GM19023 (cell line): ENCODE data around the gene MYH13.

ENCODE experiments used
- ATAC-seq: cut with Tn5 transposase; IDR thresholded peaks from one replicate; pipeline ENCODE4 v1.9.1; 2021; ENCODE audit warnings: mild to moderate bottlenecking, moderate library complexity; ENCODE audit not compliant: unreplicated experiment

MYH13 gene

DNA sequence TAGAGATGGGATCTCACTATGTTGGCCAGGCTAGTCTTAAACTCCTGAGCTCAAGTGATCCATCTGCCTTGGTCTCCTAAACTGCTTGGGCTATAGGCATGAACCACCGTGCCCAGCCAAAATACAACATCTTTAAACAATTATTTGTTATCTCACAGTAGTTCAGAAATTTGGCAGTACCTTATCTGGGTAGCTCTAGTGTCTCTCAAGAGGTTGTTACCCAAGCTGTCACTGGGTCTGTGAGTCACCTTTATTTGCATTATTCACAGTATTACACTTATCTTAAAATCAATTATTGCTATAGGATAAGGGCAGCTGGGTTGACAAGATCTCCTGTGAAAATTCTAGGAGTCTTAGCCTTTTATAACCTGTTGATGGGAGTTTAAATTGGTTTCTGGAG is 110.4 kb downstream of the MYH13 start:
- no peak for ATAC-seq

- ATAC-seq, result no peak
These were observed 111.7 kb downstream of the MYH13 start for GRCh38 chr17:10261098-10261497.

DNA sequence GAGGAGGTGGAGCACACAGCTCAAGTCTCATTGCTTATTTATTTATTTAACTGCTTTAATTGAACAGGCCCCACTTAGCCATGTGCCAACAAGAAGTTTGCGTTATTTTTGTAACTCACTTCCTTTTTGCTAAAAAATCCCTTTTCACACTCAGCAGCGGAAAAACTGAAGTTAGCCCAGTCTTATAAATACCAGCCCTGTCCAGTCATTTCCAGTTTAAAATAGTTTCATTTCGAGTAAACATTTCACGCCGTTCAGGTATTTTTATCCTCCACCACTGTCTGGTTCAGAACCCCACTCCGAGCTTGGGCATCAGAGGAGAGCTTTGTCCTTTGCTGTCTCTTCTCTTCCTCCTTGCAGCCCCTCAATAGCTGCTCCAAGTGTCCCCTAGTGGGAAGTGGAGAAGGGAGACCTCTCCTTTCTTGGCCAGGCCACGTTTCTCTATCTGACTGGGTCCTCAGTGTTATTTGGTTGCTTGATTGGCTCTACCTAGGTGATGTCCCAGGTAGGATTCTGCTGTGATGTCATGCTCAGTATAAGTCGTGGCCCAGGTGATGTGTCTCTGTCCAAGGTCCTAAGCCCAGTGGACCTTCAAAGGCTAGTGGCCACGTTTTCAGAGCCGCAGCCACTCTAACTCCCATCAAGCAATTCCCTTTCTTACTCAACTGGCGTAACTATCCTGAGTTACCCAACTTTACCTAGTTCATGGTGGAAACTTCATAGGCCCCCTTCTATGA is 121.4 kb downstream of the MYH13 start:
- no peak for ATAC-seq
